Adrenal gland (tissue), 12 donors: ENCODE results near the gene VPS29. TPM values are rescaled to one million over a fixed set of nuclear protein-coding genes. Genes with fewer than 3 reads are reported as not detected.
A peak's percentile ranks its signal among the peaks of the same experiment; 100 is the strongest.

ENCODE experiments used
- DNase-seq, 7 donors: peaks; one replicate each; pipeline ENCODE4 v3.0.0-alpha.2; 2019 to 2020
- H3K27ac ChIP-seq, 5 donors: fragments of 200-600 bp; sonication (generic) in 4 of 5; 1 replicate in 3 of 5; 2 replicates in 2 of 5; pipeline versions ENCODE4 v1.5.1 to v1.8.0; 2016 to 2020; ENCODE audit warnings: mild to moderate bottlenecking in 1 of 5
- H3K27me3 ChIP-seq: fragments of 200-600 bp; 2 replicates; pipeline ENCODE4 v1.8.0; 2021
- H3K36me3 ChIP-seq, 2 donors: fragments of 200-600 bp; replicated peaks in 1 of 2; 1 replicate in 1 of 2; 2 replicates in 1 of 2; pipeline versions ENCODE4 v1.5.1 to v1.8.0; 2018 to 2022
- H3K4me1 ChIP-seq, 2 donors: fragments of 200-600 bp; replicated peaks in 1 of 2; 1 replicate in 1 of 2; 2 replicates in 1 of 2; pipeline versions ENCODE4 v1.5.1 to v1.8.0; 2018 to 2021
- H3K4me3 ChIP-seq, 4 donors: fragments of 200-600 bp; sonication (generic) in 3 of 4; one replicate each; pipeline ENCODE4 v1.5.1; 2016 to 2018
- H3K9me3 ChIP-seq, 3 donors: fragments of 200-600 bp; sonication (generic) in 1 of 3; replicated peaks in 1 of 3; 1 replicate in 2 of 3; 2 replicates in 1 of 3; pipeline versions ENCODE4 v1.5.1 to v1.8.0; 2016 to 2021
- CTCF ChIP-seq, 6 experiments: fragments of 450-650 bp in 4 of 6; fragments of 200-600 bp in 2 of 6; sonication (generic) in 1 of 6; IDR thresholded peaks; 1 replicate in 5 of 6; 2 replicates in 1 of 6; pipeline versions ENCODE4 v1.5.1 to v1.8.0; 2016 to 2021; ENCODE audit warnings: antibody characterized with exemption in 6 of 6, mild to moderate bottlenecking in 2 of 6, moderate library complexity in 1 of 6
- POLR2A ChIP-seq, 2 donors: fragments of 450-650 bp; IDR thresholded peaks; one replicate each; pipeline ENCODE4 v1.6.1; 2017; ENCODE audit warnings: antibody characterized with exemption in 2 of 2, mild to moderate bottlenecking in 2 of 2, moderate library complexity in 1 of 2
- WGBS, 4 donors: extraction: QIAGEN DNeasy Blood & Tissue Kit in 2 of 4; methylation state at CpG; one replicate each; pipeline versions ENCODE4 v1.1.5 to v1.1.7; 2013 to 2017; 5-methylcytosine and 5-hydroxymethylcytosine counted together
- intact Hi-C, 2 donors: fragments of 100-400 bp; cut with DNase I; formaldehyde crosslinking; loops; one replicate each; pipeline versions ENCODE4 v1.14.1 to v1.15.0; 2022 to 2023
- polyA plus RNA-seq, 3 donors: library from polyadenylated mRNA; stranded (reverse); fragments of 200-250 nt in 2 of 3; fragments of 350-450 nt in 1 of 3; fragmentation: Illumina TruSeq in 1 of 3; extraction: RNeasy Lipid Tissue Mini Kit (QIAGEN cat#74804) in 1 of 3; gene quantifications; one replicate each; pipeline ENCODE4 v1.2.3, GENCODE V29; 2013 to 2014
- small RNA-seq, 2 donors: library from RNA; depleted of rRNA; stranded (forward); fragments of <200 nt; gene quantifications; one replicate each; pipeline ENCODE3, GENCODE V24; 2016
- total RNA-seq, 9 donors: library from RNA; depleted of rRNA in 4 of 9; stranded (reverse); fragments of >200 nt in 4 of 9; fragments of 120-200 nt in 1 of 9; fragmentation: NEBNext Ultra II Directional in 1 of 9; extraction: Animal tissue kit (Norgen Biotek cat#: 25700) in 1 of 9; gene quantifications; one replicate each; pipeline versions ENCODE4 v1.1.0 to v1.2.4, GENCODE V29; 2013 to 2023
- donor health status: healthy with polysubstance abuse.
- donor health status: Bipolar disorder and iron deficiency.
- donor health status: DM: yes; HTN: yes; CAD: no.
- donor health status: DM: no; HTN: no; CAD: no.
- donor health status: DM: no; HTN: no; CAD: no.
- donor health status: DM: yes; HTN: yes; CAD: no.

The VPS29 gene
- total and polyA plus RNA-seq, 12 donors = 56.7 to 263 (median 112) TPM

DNA sequence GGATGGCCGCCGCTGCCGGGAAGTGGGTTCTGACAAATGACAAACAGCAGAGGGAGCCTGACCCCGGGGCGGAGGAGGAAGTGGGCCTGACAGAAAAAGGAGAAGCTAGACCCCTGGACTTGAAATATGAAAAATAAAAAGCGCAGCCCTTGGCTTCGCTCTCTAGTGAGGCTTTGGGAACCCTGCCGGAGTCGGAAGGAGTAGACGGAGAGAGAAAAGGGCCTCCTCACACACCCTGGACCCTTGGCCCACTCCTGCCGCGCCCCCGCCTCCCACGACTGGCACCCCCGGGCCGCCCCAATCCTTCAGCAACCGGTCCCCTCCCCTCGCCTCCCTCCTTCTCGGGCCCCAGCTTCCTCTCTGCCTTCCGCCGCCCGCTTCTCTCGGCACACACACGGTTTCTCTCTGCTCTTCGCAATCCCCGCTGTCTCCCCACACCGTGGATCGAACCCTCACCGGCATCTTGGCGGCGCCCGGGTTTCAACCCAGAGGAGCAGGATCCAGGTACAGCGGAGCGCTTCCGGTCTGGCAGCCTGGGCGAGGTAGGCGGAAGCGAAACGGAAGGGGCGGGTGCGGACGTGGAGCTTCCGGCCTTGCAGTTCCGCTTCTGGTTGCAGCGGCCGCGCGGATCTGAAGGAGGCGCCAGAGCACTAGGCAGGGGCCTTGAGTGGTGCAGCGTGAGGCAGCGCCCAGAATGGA is 52.0 kb downstream of the VPS29 start, which contains the start of gene ARPC3:
Gene ARPC3 (minus strand): TSS at position 539 of the 699 bp plus-strand sequence. CDS start 77 bp downstream, at position 462.
- peak within 1 kb of the TSS; percentile 66 to 96 (median 92) for H3K27ac ChIP-seq
- peak within 1 kb of the TSS; percentile 49 to 100 (median 82) for H3K4me3 ChIP-seq
- H3K27me3 ChIP-seq = no peaks in the 10 kb centered on the region
- peaks cover 0 to 37% of the 10 kb centered on the region in 2 donors for H3K4me1 ChIP-seq
- intact Hi-C loops = no loop called here
- 0 to 1% (median 0%) methylated on average over 12 to 51 of the region's 51 CpGs for WGBS, 4 donors
- TF ChIP-seq POLR2A (IDR thresholded peaks at IDR 0.05) = peak in 1 of 2 donors; percentile 50
- TF ChIP-seq CTCF (IDR thresholded peaks at IDR 0.05) = peak; percentile 66 to 90 (median 86)
- no peaks in the 10 kb centered on the region for H3K9me3 ChIP-seq
- H3K36me3 ChIP-seq = no peaks in the 10 kb centered on the region
- peak; percentile 93 to 97 (median 95) for DNase-seq

DNA sequence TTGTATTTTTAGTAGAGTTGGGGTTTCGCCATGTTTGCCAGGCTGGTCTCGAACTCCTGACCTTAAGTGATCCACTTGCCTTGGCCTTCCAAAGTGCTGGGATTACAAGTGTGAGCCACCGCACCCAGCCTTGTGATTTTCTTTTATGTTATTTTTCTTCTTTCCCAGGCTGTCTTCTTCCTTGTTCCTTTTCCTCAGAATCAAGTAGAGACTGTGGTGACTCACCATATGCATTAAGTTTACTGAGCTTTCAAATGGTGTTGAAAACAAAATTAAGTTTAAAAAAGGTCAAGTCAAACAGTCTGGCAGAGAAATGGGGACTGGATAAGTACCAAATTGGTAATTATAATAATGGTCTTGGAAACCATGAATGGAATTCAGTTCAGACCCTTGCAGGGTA is 57.5 kb downstream of the VPS29 start:
- intact Hi-C loops = no loop called here
- no peaks in the 10 kb centered on the region for H3K9me3 ChIP-seq
- H3K36me3 ChIP-seq = peaks cover 0 to 53% of the 10 kb centered on the region in 2 donors
- H3K4me3 ChIP-seq = no peak overlapping the region
- peaks cover 0 to 34% of the 10 kb centered on the region in 2 donors for H3K4me1 ChIP-seq
- H3K27ac ChIP-seq = no peak overlapping the region
- WGBS, 4 donors = 93 to 97% (median 94%) methylated on average over 3 of the region's 3 CpGs
- DNase-seq = no peak
- TF ChIP-seq CTCF (IDR thresholded peaks at IDR 0.05) (no peak), POLR2A (IDR thresholded peaks at IDR 0.05) (no peak)
- no peaks in the 10 kb centered on the region for H3K27me3 ChIP-seq

Small RNA genes within 50 kb of the gene (small RNA-seq; reads per million reads assigned to genes)
- 0 reads per million in 2 donors for gene RF00278

Other genes with a start within 250 kb of the VPS29 start
- 100 to 1,000 TPM in 8 of 9 donors, 10 to 100 TPM in 1; 94.7 to 312 (median 132) TPM for gene ATP2A2, start 220.9 kb downstream of the VPS29 start, total RNA-seq
- gene ATP2A2, start 220.9 kb downstream of the VPS29 start, polyA plus RNA-seq = 100 to 1,000 TPM in 1 of 3 donors, 10 to 100 TPM in 2; 20.8 to 198 (median 27.1) TPM
- gene ANAPC7, start 98.4 kb downstream of the VPS29 start, total RNA-seq = 100 to 1,000 TPM in 1 of 9 donors, 10 to 100 TPM in 8; 27.4 to 114 (median 42.2) TPM
- 10 to 100 TPM; 57.8 to 73.4 (median 63.8) TPM for gene ANAPC7, start 98.4 kb downstream of the VPS29 start, polyA plus RNA-seq
- gene ARPC3, start 51.8 kb downstream of the VPS29 start, total RNA-seq = 100 to 1,000 TPM; 177 to 581 (median 271) TPM
- gene ARPC3, start 51.8 kb downstream of the VPS29 start, polyA plus RNA-seq = 100 to 1,000 TPM; 358 to 448 (median 362) TPM
- 10 to 100 TPM; 14.0 to 27.1 (median 22.1) TPM for gene GPN3, start 33.9 kb downstream of the VPS29 start, total RNA-seq
- gene GPN3, start 33.9 kb downstream of the VPS29 start, polyA plus RNA-seq = 10 to 100 TPM in 2 of 3 donors, 1 to 10 TPM in 1; 9.6 to 30.0 (median 11.5) TPM
- 10 to 100 TPM in 4 of 9 donors, 1 to 10 TPM in 5; 5.0 to 15.1 (median 8.6) TPM for gene FAM216A, start 33.3 kb downstream of the VPS29 start, total RNA-seq
- 10 to 100 TPM in 2 of 3 donors, 1 to 10 TPM in 1; 6.2 to 20.0 (median 10.8) TPM for gene FAM216A, start 33.3 kb downstream of the VPS29 start, polyA plus RNA-seq
- 1 to 10 TPM in 2 of 9 donors, under 1 TPM in 6, not detected in 1; 0.14 to 3.6 (median 0.42) TPM for gene RAD9B, start 220 bp upstream of the VPS29 start, total RNA-seq
- under 1 TPM; 0.20 to 0.24 (median 0.22) TPM for gene RAD9B, start 220 bp upstream of the VPS29 start, polyA plus RNA-seq
- gene PPTC7, start 81.2 kb upstream of the VPS29 start, total RNA-seq = 10 to 100 TPM; 10.7 to 29.9 (median 20.5) TPM
- gene PPTC7, start 81.2 kb upstream of the VPS29 start, polyA plus RNA-seq = 10 to 100 TPM in 1 of 3 donors, 1 to 10 TPM in 2; 7.1 to 43.4 (median 7.9) TPM
- gene TCTN1, start 112.0 kb upstream of the VPS29 start, total RNA-seq = 10 to 100 TPM; 37.3 to 79.4 (median 48.7) TPM
- gene TCTN1, start 112.0 kb upstream of the VPS29 start, polyA plus RNA-seq = 100 to 1,000 TPM in 2 of 3 donors, 10 to 100 TPM in 1; 69.3 to 174 (median 142) TPM
- gene HVCN1, start 187.0 kb upstream of the VPS29 start, total RNA-seq = 10 to 100 TPM in 6 of 9 donors, 1 to 10 TPM in 3; 6.5 to 71.0 (median 13.4) TPM
- 10 to 100 TPM in 1 of 3 donors, 1 to 10 TPM in 2; 5.7 to 41.3 (median 6.5) TPM for gene HVCN1, start 187.0 kb upstream of the VPS29 start, polyA plus RNA-seq
- 100 to 1,000 TPM in 8 of 9 donors, 10 to 100 TPM in 1; 98.8 to 170 (median 141) TPM for gene PPP1CC, start 240.8 kb upstream of the VPS29 start, total RNA-seq
- gene PPP1CC, start 240.8 kb upstream of the VPS29 start, polyA plus RNA-seq = 100 to 1,000 TPM in 1 of 3 donors, 10 to 100 TPM in 2; 53.7 to 182 (median 58.0) TPM